Sigmoid colon (tissue), 7 donors: Measurements from ENCODE around the gene CHCHD4. TPM values are rescaled to one million over a fixed set of nuclear protein-coding genes. Genes with fewer than 3 reads are reported as not detected.
"Not testable (repeated sequence)": the region's sequence is repeated elsewhere in the genome, so short reads cannot be mapped to it uniquely, and the experiment has no call there.

Source experiments
- DNase-seq: peaks from one replicate; pipeline ENCODE4 v3.0.0-alpha.2; 2019
- H3K27ac ChIP-seq, 4 donors: fragments of 200-600 bp; sonication (generic); one replicate each; pipeline ENCODE4 v1.5.1; 2016 to 2019; ENCODE audit warnings: mild to moderate bottlenecking in 1 of 4
- H3K27me3 ChIP-seq, 3 donors: fragments of 200-600 bp; sonication (generic); one replicate each; pipeline ENCODE4 v1.5.1; 2019; ENCODE audit warnings: mild to moderate bottlenecking in 1 of 3
- H3K36me3 ChIP-seq, 4 donors: fragments of 200-600 bp; sonication (generic); one replicate each; pipeline ENCODE4 v1.5.1; 2016 to 2019
- H3K4me1 ChIP-seq, 4 donors: fragments of 200-600 bp; sonication (generic); one replicate each; pipeline ENCODE4 v1.5.1; 2017 to 2019
- H3K4me3 ChIP-seq, 4 donors: fragments of 200-600 bp; sonication (generic); one replicate each; pipeline ENCODE4 v1.5.1; 2017 to 2019; ENCODE audit warnings: mild to moderate bottlenecking in 2 of 4, moderate library complexity in 1 of 4
- H3K9me3 ChIP-seq, 4 donors: fragments of 200-600 bp in 3 of 4; sonication (generic) in 3 of 4; one replicate each; pipeline versions ENCODE4 v1.5.1 to v1.6.1; 2013 to 2019
- EP300 ChIP-seq, 4 donors: sonication (generic); formaldehyde crosslinking; IDR thresholded peaks; one replicate each; pipeline ENCODE4 v1.6.1; 2017; ENCODE audit warnings: antibody characterized with exemption in 4 of 4
- POLR2A ChIP-seq, 2 donors: fragments of 450-650 bp; IDR thresholded peaks; one replicate each; pipeline ENCODE4 v1.6.1; 2016; ENCODE audit warnings: antibody characterized with exemption in 2 of 2, mild to moderate bottlenecking in 2 of 2, moderate library complexity in 2 of 2
- POLR2AphosphoS5 ChIP-seq, 4 donors: sonication (generic); formaldehyde crosslinking; IDR thresholded peaks; one replicate each; pipeline ENCODE4 v1.6.1; 2017; ENCODE audit warnings: antibody characterized with exemption in 4 of 4
- WGBS, 2 donors: extraction: QIAGEN DNeasy Blood & Tissue Kit; methylation state at CpG; one replicate each; pipeline ENCODE4 v1.1.7; 2013; 5-methylcytosine and 5-hydroxymethylcytosine counted together
- intact Hi-C: fragments of 100-400 bp; cut with DNase I; formaldehyde crosslinking; loops from one replicate; pipeline ENCODE4 v1.15.1; 2023
- polyA plus RNA-seq, 3 donors: library from polyadenylated mRNA; stranded (reverse); fragments of 200-250 nt; gene quantifications; one replicate each; pipeline ENCODE4 v1.2.3, GENCODE V29; 2013
- total RNA-seq, 4 donors: library from RNA; depleted of rRNA; stranded (reverse); fragments of >200 nt; gene quantifications; one replicate each; pipeline ENCODE4 v1.1.0, GENCODE V29; 2016
- TF ChIP-seq, protein P1 (sequence below), 4 experiments: fragments of 450-650 bp in 3 of 4; fragments of 200-600 bp in 1 of 4; IDR thresholded peaks; one replicate each; pipeline ENCODE4 v1.5.1; 2016 to 2019; ENCODE audit warnings: antibody characterized with exemption in 4 of 4, mild to moderate bottlenecking in 3 of 4, moderate library complexity in 2 of 4
- donor health status: healthy with polysubstance abuse.
- donor health status: Bipolar disorder and iron deficiency.
- donor health status: healthy.

CHCHD4 gene
- total and polyA plus RNA-seq, 7 donors = 13.0 to 33.8 (median 20.9) TPM

DNA sequence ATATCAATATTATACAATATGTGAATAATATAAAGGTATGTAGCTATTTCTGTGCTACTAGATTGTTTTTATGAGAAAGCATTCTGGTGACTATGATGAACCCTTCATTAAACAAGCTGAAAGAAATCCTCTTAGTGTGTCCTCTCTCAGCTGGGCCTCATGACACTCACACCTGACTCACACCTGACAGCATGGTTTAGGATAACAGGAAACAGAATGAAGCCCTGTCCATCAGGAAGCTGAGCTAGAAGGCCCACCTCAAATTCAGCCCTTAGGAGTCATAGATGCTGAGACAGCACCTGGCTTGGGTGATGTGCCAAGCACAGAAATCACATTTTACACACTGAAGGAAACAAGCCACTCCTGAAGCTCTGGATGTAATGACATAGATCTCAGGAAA lies 30.8 kb downstream of the CHCHD4 start:
- Histone ChIP-seq H3K27me3 (no peaks in the 10 kb centered on the region), H3K4me3 (no peak overlapping the region), H3K9me3 (peaks cover 0 to 3% (median 1%) of the 10 kb centered on the region in 4 donors), H3K27ac (no peak overlapping the region), H3K4me1 (no peaks in the 10 kb centered on the region), H3K36me3 (no peaks in the 10 kb centered on the region)
- intact Hi-C loops = no loop called here
- no peak for DNase-seq
- TF ChIP-seq POLR2A (IDR thresholded peaks at IDR 0.05) (no peak), EP300 (IDR thresholded peaks at IDR 0.05) (no peak), POLR2AphosphoS5 (IDR thresholded peaks at IDR 0.05) (no peak)
- TF ChIP-seq, protein P1, sequence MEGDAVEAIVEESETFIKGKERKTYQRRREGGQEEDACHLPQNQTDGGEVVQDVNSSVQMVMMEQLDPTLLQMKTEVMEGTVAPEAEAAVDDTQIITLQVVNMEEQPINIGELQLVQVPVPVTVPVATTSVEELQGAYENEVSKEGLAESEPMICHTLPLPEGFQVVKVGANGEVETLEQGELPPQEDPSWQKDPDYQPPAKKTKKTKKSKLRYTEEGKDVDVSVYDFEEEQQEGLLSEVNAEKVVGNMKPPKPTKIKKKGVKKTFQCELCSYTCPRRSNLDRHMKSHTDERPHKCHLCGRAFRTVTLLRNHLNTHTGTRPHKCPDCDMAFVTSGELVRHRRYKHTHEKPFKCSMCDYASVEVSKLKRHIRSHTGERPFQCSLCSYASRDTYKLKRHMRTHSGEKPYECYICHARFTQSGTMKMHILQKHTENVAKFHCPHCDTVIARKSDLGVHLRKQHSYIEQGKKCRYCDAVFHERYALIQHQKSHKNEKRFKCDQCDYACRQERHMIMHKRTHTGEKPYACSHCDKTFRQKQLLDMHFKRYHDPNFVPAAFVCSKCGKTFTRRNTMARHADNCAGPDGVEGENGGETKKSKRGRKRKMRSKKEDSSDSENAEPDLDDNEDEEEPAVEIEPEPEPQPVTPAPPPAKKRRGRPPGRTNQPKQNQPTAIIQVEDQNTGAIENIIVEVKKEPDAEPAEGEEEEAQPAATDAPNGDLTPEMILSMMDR (IDR thresholded peaks at IDR 0.05) = no peak

DNA sequence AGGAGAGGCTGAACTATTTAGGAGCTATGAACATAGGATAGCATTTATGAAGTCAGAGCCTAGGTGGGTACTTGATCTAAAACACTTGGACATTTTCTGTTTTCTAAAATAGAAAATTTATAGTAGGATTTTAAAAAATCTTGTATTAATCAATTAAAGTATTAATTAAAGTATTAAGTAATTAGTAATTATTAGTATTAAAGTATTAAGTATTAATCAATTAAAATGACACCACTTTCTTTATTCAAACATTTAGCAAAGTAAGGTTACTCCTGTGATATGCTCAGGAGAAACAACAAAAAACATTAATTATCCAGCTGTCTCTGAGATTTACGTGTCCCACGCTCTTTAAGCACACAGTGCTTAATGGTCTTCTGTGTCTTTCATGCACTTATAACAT lies 32.2 kb downstream of the CHCHD4 start:
- intact Hi-C loops = no loop called here
- WGBS, 2 donors = 91 to 93% methylated on average over 2 of the region's 2 CpGs
- no peaks in the 10 kb centered on the region for H3K27me3 ChIP-seq
- H3K27ac ChIP-seq = no peak overlapping the region
- no peaks in the 10 kb centered on the region for H3K9me3 ChIP-seq
- H3K36me3 ChIP-seq = no peaks in the 10 kb centered on the region
- no peaks in the 10 kb centered on the region for H3K4me1 ChIP-seq
- no peak overlapping the region for H3K4me3 ChIP-seq
- TF ChIP-seq POLR2A (IDR thresholded peaks at IDR 0.05) = no peak
- no peak for DNase-seq

DNA sequence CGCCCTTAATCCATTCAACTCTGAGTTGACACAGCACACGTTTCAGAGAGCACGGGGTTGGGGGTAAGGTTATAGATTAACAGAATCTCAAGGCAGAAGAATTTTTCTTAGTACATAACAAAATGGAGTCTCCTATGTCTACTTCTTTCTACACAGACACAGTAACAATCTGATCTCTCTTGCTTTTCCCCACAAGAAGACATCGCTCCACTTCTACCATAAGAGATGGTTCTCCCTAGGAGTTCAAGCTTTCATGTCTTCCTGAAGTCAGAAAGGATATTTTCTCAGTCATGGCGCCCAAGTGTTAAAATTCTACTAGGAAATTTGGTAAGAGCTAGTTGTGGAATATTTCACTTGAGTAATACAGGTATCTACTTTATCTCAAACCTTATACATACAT lies 32.7 kb downstream of the CHCHD4 start:
- DNase-seq, H3K27ac ChIP-seq, intact Hi-C loops, H3K27me3 ChIP-seq, H3K9me3 ChIP-seq, H3K36me3 ChIP-seq, H3K4me3 ChIP-seq, H3K4me1 ChIP-seq: not testable (repeated sequence)
- 73 to 80% methylated on average over 3 of the region's 5 CpGs for WGBS, 2 donors

DNA sequence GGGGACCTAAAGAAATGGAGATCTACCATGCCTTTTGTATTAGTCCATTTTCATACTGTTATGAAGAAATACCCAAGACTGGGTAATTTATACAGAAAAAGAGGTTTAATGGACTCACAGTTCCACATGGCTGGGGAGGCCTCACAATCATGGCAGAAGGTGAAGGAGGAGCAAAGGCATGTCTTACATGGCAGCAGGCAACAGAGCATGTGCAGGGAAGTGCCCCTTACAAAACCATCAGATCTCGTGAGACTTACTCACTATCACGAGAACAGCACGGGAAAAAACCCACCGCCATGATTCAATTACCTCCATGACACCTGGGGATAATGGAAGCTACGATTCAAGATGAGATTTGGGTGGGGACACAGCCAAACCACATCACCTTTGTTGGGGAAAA lies 37.2 kb downstream of the CHCHD4 start:
- H3K4me3 ChIP-seq, H3K27ac ChIP-seq, H3K36me3 ChIP-seq, DNase-seq, H3K27me3 ChIP-seq, H3K9me3 ChIP-seq, intact Hi-C loops, H3K4me1 ChIP-seq: not testable (repeated sequence)
- WGBS, 2 donors = 82 to 92% methylated on average over 5 of the region's 5 CpGs

DNA sequence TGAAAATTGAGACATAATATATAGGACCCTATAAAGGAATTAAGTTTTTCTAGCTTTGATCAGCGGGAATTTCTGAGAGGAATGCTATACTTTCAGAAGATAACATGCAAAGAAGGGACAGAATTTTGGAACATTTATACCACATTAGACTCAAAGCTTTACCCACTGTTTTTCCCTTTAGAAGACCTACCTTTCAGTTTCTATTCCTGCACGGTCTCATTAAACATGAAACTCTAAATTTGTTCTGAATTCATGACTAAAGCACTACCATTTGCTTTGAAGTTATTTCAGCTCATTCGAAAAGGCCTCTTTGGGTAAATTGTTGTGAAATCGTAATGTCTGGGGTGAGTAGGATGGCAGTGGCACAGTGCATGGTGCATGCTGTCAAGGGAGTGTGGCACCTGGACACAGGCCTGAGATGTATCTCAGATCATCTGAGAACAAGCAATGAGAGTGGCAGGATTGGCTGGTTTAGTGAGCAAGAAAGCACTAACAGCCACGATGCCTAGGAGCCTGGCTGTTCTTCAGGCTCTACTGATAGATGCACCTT lies 42.5 kb downstream of the CHCHD4 start:
- 74 to 79% methylated on average over 5 of the region's 5 CpGs for WGBS, 2 donors

DNA sequence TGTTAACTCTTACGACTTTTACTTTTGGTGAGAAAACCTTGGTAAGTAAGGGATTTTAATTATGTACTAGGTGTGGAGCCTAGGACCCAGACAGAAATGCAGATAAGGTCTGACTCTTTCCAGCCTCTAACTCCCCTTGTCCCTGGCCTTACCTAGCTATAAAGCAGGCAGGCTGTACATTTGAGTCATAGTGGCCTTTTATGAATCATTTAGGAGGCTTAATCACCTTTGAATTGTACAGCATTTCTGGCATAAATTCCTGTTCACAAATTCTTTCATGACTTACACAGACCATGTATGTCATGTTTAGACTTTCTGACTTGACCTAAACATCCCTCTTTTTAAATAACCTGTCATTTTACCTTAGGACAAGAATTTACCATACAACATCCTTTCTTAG lies 47.4 kb downstream of the CHCHD4 start:
- Histone ChIP-seq H3K27ac (no peak overlapping the region), H3K9me3 (peaks cover 0 to 7% (median 0%) of the 10 kb centered on the region in 4 donors), H3K36me3 (no peaks in the 10 kb centered on the region), H3K4me1 (no peaks in the 10 kb centered on the region), H3K27me3 (no peaks in the 10 kb centered on the region), H3K4me3 (no peak overlapping the region)
- WGBS, 2 donors = 88 to 93% methylated on average over 1 of the region's 1 CpG
- DNase-seq = no peak
- intact Hi-C loops = no loop called here
- TF ChIP-seq POLR2A (IDR thresholded peaks at IDR 0.05) = no peak
- TF ChIP-seq, protein P1 (IDR thresholded peaks at IDR 0.05) = no peak
- no peak for TF ChIP-seq POLR2AphosphoS5 (IDR thresholded peaks at IDR 0.05)
- no peak for TF ChIP-seq EP300 (IDR thresholded peaks at IDR 0.05)

More for the DNA sequence above, 42.5 kb downstream of the CHCHD4 start:
- intact Hi-C loops = no loop called here
- DNase-seq = no peak
- H3K4me3 ChIP-seq = no peak overlapping the region
- no peaks in the 10 kb centered on the region for H3K36me3 ChIP-seq
- TF ChIP-seq EP300 (IDR thresholded peaks at IDR 0.05) (no peak), POLR2AphosphoS5 (IDR thresholded peaks at IDR 0.05) (no peak), POLR2A (IDR thresholded peaks at IDR 0.05) (no peak)
- H3K4me1 ChIP-seq = no peaks in the 10 kb centered on the region
- H3K27me3 ChIP-seq = no peaks in the 10 kb centered on the region
- no peak overlapping the region for H3K27ac ChIP-seq
- H3K9me3 ChIP-seq = peaks cover 0 to 7% (median 0%) of the 10 kb centered on the region in 4 donors

DNA sequence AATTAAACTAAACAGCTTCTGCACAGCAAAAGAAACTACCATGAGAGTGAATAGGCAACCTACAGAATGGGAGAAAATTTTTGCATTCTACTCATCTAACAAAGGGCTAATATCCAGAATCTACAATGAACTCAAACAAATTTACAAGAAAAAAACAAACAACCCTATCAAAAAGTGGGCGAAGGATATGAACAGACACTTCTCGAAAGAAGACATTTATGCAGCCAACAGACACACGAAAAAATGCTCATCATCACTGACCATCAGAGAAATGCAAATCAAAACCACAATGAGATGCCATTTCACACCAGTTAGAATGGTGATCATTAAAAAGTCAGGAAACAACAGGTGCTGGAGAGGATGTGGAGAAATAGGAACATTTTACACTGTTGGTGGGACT lies 49.4 kb downstream of the CHCHD4 start:
- H3K36me3 ChIP-seq, H3K9me3 ChIP-seq, H3K4me3 ChIP-seq, intact Hi-C loops, DNase-seq, H3K27me3 ChIP-seq, H3K4me1 ChIP-seq, H3K27ac ChIP-seq: not testable (repeated sequence)
- WGBS, 2 donors = 81% methylated on average over 3 of the region's 3 CpGs
